Liver (tissue), 9 donors: Measurements from ENCODE around the gene BPIFB4. TPM values are rescaled to one million over a fixed set of nuclear protein-coding genes. Genes with fewer than 3 reads are reported as not detected.

Source experiments
- DNase-seq: peaks from one replicate; pipeline ENCODE4 v3.0.0-alpha.2; 2017; ENCODE audit warnings: low spot score
- H3K27ac ChIP-seq, 2 donors: one replicate each; pipeline ENCODE4 v1.7.0; 2013; ENCODE audit warnings: inconsistent platforms in 2 of 2, low read length in 2 of 2, control low read depth in 1 of 2, low read depth in 1 of 2, mild to moderate bottlenecking in 1 of 2
- H3K27me3 ChIP-seq, 4 donors: one replicate each; pipeline versions ENCODE4 v1.6.1 to v1.7.0; 2013; ENCODE audit warnings: low read length in 3 of 4, inconsistent platforms in 1 of 4, mild to moderate bottlenecking in 1 of 4, moderate library complexity in 1 of 4; ENCODE audit not compliant: control insufficient read depth in 4 of 4, insufficient read depth in 4 of 4
- H3K36me3 ChIP-seq, 4 donors: one replicate each; pipeline versions ENCODE4 v1.6.1 to v1.7.0; 2013; ENCODE audit warnings: low read length in 3 of 4, mild to moderate bottlenecking in 3 of 4, low read depth in 1 of 4, moderate library complexity in 1 of 4; ENCODE audit not compliant: control insufficient read depth in 4 of 4, insufficient read depth in 3 of 4
- H3K4me1 ChIP-seq, 4 donors: one replicate each; pipeline versions ENCODE4 v1.6.1 to v1.7.0; 2013; ENCODE audit warnings: low read length in 3 of 4, mild to moderate bottlenecking in 3 of 4, moderate library complexity in 1 of 4; ENCODE audit not compliant: control insufficient read depth in 4 of 4, insufficient read depth in 4 of 4
- H3K4me3 ChIP-seq, 3 donors: one replicate each; pipeline versions ENCODE4 v1.6.1 to v1.7.0; 2013; ENCODE audit warnings: low read length in 3 of 3, control low read depth in 1 of 3, low read depth in 1 of 3, mild to moderate bottlenecking in 1 of 3
- H3K9ac ChIP-seq, 2 donors: one replicate each; pipeline ENCODE4 v1.7.0; 2013; ENCODE audit warnings: low read length in 2 of 2, mild to moderate bottlenecking in 2 of 2, moderate library complexity in 2 of 2, control low read depth in 1 of 2, low read depth in 1 of 2
- H3K9me3 ChIP-seq, 4 donors: one replicate each; pipeline versions ENCODE4 v1.6.1 to v1.7.0; 2013; ENCODE audit warnings: low read length in 3 of 4; ENCODE audit not compliant: control insufficient read depth in 4 of 4
- CTCF ChIP-seq: fragments of 150-350 bp; IDR thresholded peaks from 2 replicates; pipeline ENCODE4 v1.5.1; 2017; ENCODE audit warnings: improper control_type of control experiment, low read depth, low read length; ENCODE audit not compliant: missing input control
- EGR1 ChIP-seq, 2 donors: IDR thresholded peaks; 2 replicates each; pipeline ENCODE4 v1.6.1; 2016 to 2018; ENCODE audit warnings: antibody characterized with exemption in 2 of 2, low read depth in 2 of 2
- FOXA2 ChIP-seq: IDR thresholded peaks from 2 replicates; pipeline ENCODE4 v1.6.1; 2016; ENCODE audit warnings: antibody characterized with exemption
- GABPA ChIP-seq, 2 donors: IDR thresholded peaks in 1 of 2; conservative IDR thresholded peaks in 1 of 2; 2 replicates each; pipeline ENCODE4 v1.6.1; 2016; ENCODE audit warnings: antibody characterized with exemption in 2 of 2, mild to moderate bottlenecking in 1 of 2, moderate library complexity in 1 of 2
- HNF4A ChIP-seq, 2 donors: conservative IDR thresholded peaks; 2 replicates each; pipeline ENCODE4 v1.6.1; 2016; ENCODE audit warnings: antibody characterized with exemption in 2 of 2, mild to moderate bottlenecking in 2 of 2
- HNF4G ChIP-seq: IDR thresholded peaks from 2 replicates; pipeline ENCODE4 v1.6.1; 2016; ENCODE audit warnings: antibody characterized with exemption
- MAX ChIP-seq: IDR thresholded peaks from 2 replicates; pipeline ENCODE4 v1.6.1; 2016; ENCODE audit warnings: antibody characterized with exemption
- NR2F2 ChIP-seq: IDR thresholded peaks from 2 replicates; pipeline ENCODE4 v1.6.1; 2016; ENCODE audit warnings: antibody characterized with exemption
- RAD21 ChIP-seq, 2 donors: IDR thresholded peaks; 2 replicates each; pipeline ENCODE4 v1.6.1; 2016; ENCODE audit warnings: antibody characterized with exemption in 2 of 2, mild to moderate bottlenecking in 2 of 2
- RXRA ChIP-seq, 2 donors: IDR thresholded peaks; 2 replicates each; pipeline ENCODE4 v1.6.1; 2017 to 2018; ENCODE audit warnings: antibody characterized with exemption in 2 of 2, mild to moderate bottlenecking in 1 of 2
- ZBTB33 ChIP-seq: IDR thresholded peaks from 2 replicates; pipeline ENCODE4 v1.6.1; 2016; ENCODE audit warnings: antibody characterized with exemption
- WGBS: extraction: QIAGEN DNeasy Blood & Tissue Kit; methylation state at CpG from one replicate; pipeline ENCODE4 v1.1.7; 2013; 5-methylcytosine and 5-hydroxymethylcytosine counted together
- polyA plus RNA-seq, 2 donors: library from polyadenylated mRNA; stranded (reverse) in 1 of 2; unstranded in 1 of 2; fragments of 200-250 nt in 1 of 2; fragments of >200 nt in 1 of 2; fragmentation: Nextera tagmentation in 1 of 2; extraction: Ambion mirVana in 1 of 2; gene quantifications; one replicate each; pipeline versions ENCODE4 v1.2.1 to v1.2.3, GENCODE V29; 2013 to 2015
- total RNA-seq, 2 donors: library from RNA; depleted of rRNA; stranded (reverse); fragments of >200 nt; gene quantifications; one replicate each; pipeline ENCODE4 v1.2.3, GENCODE V29; 2014
- TF ChIP-seq, protein P1 (sequence below): IDR thresholded peaks from 2 replicates; pipeline ENCODE4 v1.6.1; 2016; ENCODE audit warnings: antibody characterized with exemption
- TF ChIP-seq, protein P2 (sequence below): IDR thresholded peaks from 2 replicates; pipeline ENCODE4 v1.6.1; 2016; ENCODE audit warnings: antibody characterized with exemption, mild to moderate bottlenecking
- donor health status: healthy.
- donor health status: healthy.
- donor health status: healthy.
- donor health status: healthy.
- donor health status: healthy.

BPIFB4 gene
- total and polyA plus RNA-seq, 4 donors, result 0.16 TPM; not detected in 3

- no peak overlapping the region for H3K27ac ChIP-seq
- TF ChIP-seq MAX (no peak), NR2F2 (no peak), RAD21 (IDR thresholded peaks at IDR 0.05) (no peak), FOXA2 (no peak), GABPA (IDR thresholded peaks at IDR 0.05 in 1 of 2, conservative IDR thresholded peaks at IDR 0.05 in 1 of 2) (no peak), EGR1 (IDR thresholded peaks at IDR 0.05; ENCODE audit: low read depth in 2 of 2) (no peak), ZBTB33 (no peak), RXRA (IDR thresholded peaks at IDR 0.05) (no peak), HNF4A (conservative IDR thresholded peaks at IDR 0.05) (no peak), HNF4G (no peak), CTCF (no peak)
- TF ChIP-seq, protein P1, sequence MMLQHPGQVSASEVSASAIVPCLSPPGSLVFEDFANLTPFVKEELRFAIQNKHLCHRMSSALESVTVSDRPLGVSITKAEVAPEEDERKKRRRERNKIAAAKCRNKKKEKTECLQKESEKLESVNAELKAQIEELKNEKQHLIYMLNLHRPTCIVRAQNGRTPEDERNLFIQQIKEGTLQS, result no peak
- TF ChIP-seq, protein P2, sequence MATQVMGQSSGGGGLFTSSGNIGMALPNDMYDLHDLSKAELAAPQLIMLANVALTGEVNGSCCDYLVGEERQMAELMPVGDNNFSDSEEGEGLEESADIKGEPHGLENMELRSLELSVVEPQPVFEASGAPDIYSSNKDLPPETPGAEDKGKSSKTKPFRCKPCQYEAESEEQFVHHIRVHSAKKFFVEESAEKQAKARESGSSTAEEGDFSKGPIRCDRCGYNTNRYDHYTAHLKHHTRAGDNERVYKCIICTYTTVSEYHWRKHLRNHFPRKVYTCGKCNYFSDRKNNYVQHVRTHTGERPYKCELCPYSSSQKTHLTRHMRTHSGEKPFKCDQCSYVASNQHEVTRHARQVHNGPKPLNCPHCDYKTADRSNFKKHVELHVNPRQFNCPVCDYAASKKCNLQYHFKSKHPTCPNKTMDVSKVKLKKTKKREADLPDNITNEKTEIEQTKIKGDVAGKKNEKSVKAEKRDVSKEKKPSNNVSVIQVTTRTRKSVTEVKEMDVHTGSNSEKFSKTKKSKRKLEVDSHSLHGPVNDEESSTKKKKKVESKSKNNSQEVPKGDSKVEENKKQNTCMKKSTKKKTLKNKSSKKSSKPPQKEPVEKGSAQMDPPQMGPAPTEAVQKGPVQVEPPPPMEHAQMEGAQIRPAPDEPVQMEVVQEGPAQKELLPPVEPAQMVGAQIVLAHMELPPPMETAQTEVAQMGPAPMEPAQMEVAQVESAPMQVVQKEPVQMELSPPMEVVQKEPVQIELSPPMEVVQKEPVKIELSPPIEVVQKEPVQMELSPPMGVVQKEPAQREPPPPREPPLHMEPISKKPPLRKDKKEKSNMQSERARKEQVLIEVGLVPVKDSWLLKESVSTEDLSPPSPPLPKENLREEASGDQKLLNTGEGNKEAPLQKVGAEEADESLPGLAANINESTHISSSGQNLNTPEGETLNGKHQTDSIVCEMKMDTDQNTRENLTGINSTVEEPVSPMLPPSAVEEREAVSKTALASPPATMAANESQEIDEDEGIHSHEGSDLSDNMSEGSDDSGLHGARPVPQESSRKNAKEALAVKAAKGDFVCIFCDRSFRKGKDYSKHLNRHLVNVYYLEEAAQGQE, result no peak
- no peak for DNase-seq
- no peaks in the 10 kb centered on the region for H3K27me3 ChIP-seq
- H3K9ac ChIP-seq, result no peak overlapping the region
- H3K9me3 ChIP-seq, result no peaks in the 10 kb centered on the region
- no peaks in the 10 kb centered on the region for H3K4me1 ChIP-seq
- 83% methylated on average over 9 of the region's 9 CpGs for WGBS
- no peaks in the 10 kb centered on the region for H3K36me3 ChIP-seq
- no peak overlapping the region for H3K4me3 ChIP-seq
These were observed 9.8 kb upstream of the BPIFB4 start for GRCh38 chr20:33069673-33070072.
